Liver (tissue), 9 donors: ENCODE measurements around the gene DOCK1. TPM values are rescaled to one million over a fixed set of nuclear protein-coding genes. Genes with fewer than 3 reads are reported as not detected.

ENCODE experiments used
- DNase-seq: peaks from one replicate; pipeline ENCODE4 v3.0.0-alpha.2; 2017; ENCODE audit warnings: low spot score
- H3K27ac ChIP-seq, 2 donors: one replicate each; pipeline ENCODE4 v1.7.0; 2013; ENCODE audit warnings: inconsistent platforms in 2 of 2, low read length in 2 of 2, control low read depth in 1 of 2, low read depth in 1 of 2, mild to moderate bottlenecking in 1 of 2
- H3K27me3 ChIP-seq, 4 donors: one replicate each; pipeline versions ENCODE4 v1.6.1 to v1.7.0; 2013; ENCODE audit warnings: low read length in 3 of 4, inconsistent platforms in 1 of 4, mild to moderate bottlenecking in 1 of 4, moderate library complexity in 1 of 4; ENCODE audit not compliant: control insufficient read depth in 4 of 4, insufficient read depth in 4 of 4
- H3K36me3 ChIP-seq, 4 donors: one replicate each; pipeline versions ENCODE4 v1.6.1 to v1.7.0; 2013; ENCODE audit warnings: low read length in 3 of 4, mild to moderate bottlenecking in 3 of 4, low read depth in 1 of 4, moderate library complexity in 1 of 4; ENCODE audit not compliant: control insufficient read depth in 4 of 4, insufficient read depth in 3 of 4
- H3K4me1 ChIP-seq, 4 donors: one replicate each; pipeline versions ENCODE4 v1.6.1 to v1.7.0; 2013; ENCODE audit warnings: low read length in 3 of 4, mild to moderate bottlenecking in 3 of 4, moderate library complexity in 1 of 4; ENCODE audit not compliant: control insufficient read depth in 4 of 4, insufficient read depth in 4 of 4
- H3K4me3 ChIP-seq, 3 donors: one replicate each; pipeline versions ENCODE4 v1.6.1 to v1.7.0; 2013; ENCODE audit warnings: low read length in 3 of 3, control low read depth in 1 of 3, low read depth in 1 of 3, mild to moderate bottlenecking in 1 of 3
- H3K9ac ChIP-seq, 2 donors: one replicate each; pipeline ENCODE4 v1.7.0; 2013; ENCODE audit warnings: low read length in 2 of 2, mild to moderate bottlenecking in 2 of 2, moderate library complexity in 2 of 2, control low read depth in 1 of 2, low read depth in 1 of 2
- H3K9me3 ChIP-seq, 4 donors: one replicate each; pipeline versions ENCODE4 v1.6.1 to v1.7.0; 2013; ENCODE audit warnings: low read length in 3 of 4; ENCODE audit not compliant: control insufficient read depth in 4 of 4
- EGR1 ChIP-seq, 2 donors: IDR thresholded peaks; 2 replicates each; pipeline ENCODE4 v1.6.1; 2016 to 2018; ENCODE audit warnings: antibody characterized with exemption in 2 of 2, low read depth in 2 of 2
- FOXA1 ChIP-seq: IDR thresholded peaks from 2 replicates; pipeline ENCODE4 v1.6.1; 2016; ENCODE audit warnings: antibody characterized with exemption
- FOXA2 ChIP-seq: IDR thresholded peaks from 2 replicates; pipeline ENCODE4 v1.6.1; 2016; ENCODE audit warnings: antibody characterized with exemption
- GABPA ChIP-seq, 2 donors: IDR thresholded peaks in 1 of 2; conservative IDR thresholded peaks in 1 of 2; 2 replicates each; pipeline ENCODE4 v1.6.1; 2016; ENCODE audit warnings: antibody characterized with exemption in 2 of 2, mild to moderate bottlenecking in 1 of 2, moderate library complexity in 1 of 2
- HNF4G ChIP-seq: IDR thresholded peaks from 2 replicates; pipeline ENCODE4 v1.6.1; 2016; ENCODE audit warnings: antibody characterized with exemption
- JUND ChIP-seq, 2 donors: IDR thresholded peaks; 2 replicates each; pipeline ENCODE4 v1.6.1; 2016; ENCODE audit warnings: antibody characterized with exemption in 2 of 2
- NR2F2 ChIP-seq: IDR thresholded peaks from 2 replicates; pipeline ENCODE4 v1.6.1; 2016; ENCODE audit warnings: antibody characterized with exemption
- RAD21 ChIP-seq, 2 donors: IDR thresholded peaks; 2 replicates each; pipeline ENCODE4 v1.6.1; 2016; ENCODE audit warnings: antibody characterized with exemption in 2 of 2, mild to moderate bottlenecking in 2 of 2
- SP1 ChIP-seq: IDR thresholded peaks from 2 replicates; pipeline ENCODE4 v1.6.1; 2018; ENCODE audit warnings: antibody characterized with exemption, mild to moderate bottlenecking
- TAF1 ChIP-seq: conservative IDR thresholded peaks from 2 replicates; pipeline ENCODE4 v1.6.1; 2016; ENCODE audit warnings: antibody characterized with exemption, mild to moderate bottlenecking
- YY1 ChIP-seq: IDR thresholded peaks from 2 replicates; pipeline ENCODE4 v1.6.1; 2016; ENCODE audit warnings: antibody characterized with exemption, mild to moderate bottlenecking
- WGBS: extraction: QIAGEN DNeasy Blood & Tissue Kit; methylation state at CpG from one replicate; pipeline ENCODE4 v1.1.7; 2013; 5-methylcytosine and 5-hydroxymethylcytosine counted together
- polyA plus RNA-seq, 2 donors: library from polyadenylated mRNA; stranded (reverse) in 1 of 2; unstranded in 1 of 2; fragments of 200-250 nt in 1 of 2; fragments of >200 nt in 1 of 2; fragmentation: Nextera tagmentation in 1 of 2; extraction: Ambion mirVana in 1 of 2; gene quantifications; one replicate each; pipeline versions ENCODE4 v1.2.1 to v1.2.3, GENCODE V29; 2013 to 2015
- total RNA-seq, 2 donors: library from RNA; depleted of rRNA; stranded (reverse); fragments of >200 nt; gene quantifications; one replicate each; pipeline ENCODE4 v1.2.3, GENCODE V29; 2014
- TF ChIP-seq, protein P1 (sequence below): fragments of 150-350 bp; IDR thresholded peaks from 2 replicates; pipeline ENCODE4 v1.5.1; 2017; ENCODE audit warnings: improper control_type of control experiment, low read depth, low read length; ENCODE audit not compliant: missing input control
- TF ChIP-seq, protein P2 (sequence below): IDR thresholded peaks from 2 replicates; pipeline ENCODE4 v1.6.1; 2016; ENCODE audit warnings: antibody characterized with exemption
- TF ChIP-seq, protein P3 (sequence below): IDR thresholded peaks from 2 replicates; pipeline ENCODE4 v1.6.1; 2016; ENCODE audit warnings: antibody characterized with exemption
- TF ChIP-seq, protein P4 (sequence below): IDR thresholded peaks from 2 replicates; pipeline ENCODE4 v1.6.1; 2016; ENCODE audit warnings: antibody characterized with exemption
- donor health status: healthy.
- donor health status: healthy.
- donor health status: healthy.
- donor health status: healthy.
- donor health status: healthy.

The DOCK1 gene
- total and polyA plus RNA-seq, 4 donors: 3.8 to 28.8 (median 9.1) TPM

DNA sequence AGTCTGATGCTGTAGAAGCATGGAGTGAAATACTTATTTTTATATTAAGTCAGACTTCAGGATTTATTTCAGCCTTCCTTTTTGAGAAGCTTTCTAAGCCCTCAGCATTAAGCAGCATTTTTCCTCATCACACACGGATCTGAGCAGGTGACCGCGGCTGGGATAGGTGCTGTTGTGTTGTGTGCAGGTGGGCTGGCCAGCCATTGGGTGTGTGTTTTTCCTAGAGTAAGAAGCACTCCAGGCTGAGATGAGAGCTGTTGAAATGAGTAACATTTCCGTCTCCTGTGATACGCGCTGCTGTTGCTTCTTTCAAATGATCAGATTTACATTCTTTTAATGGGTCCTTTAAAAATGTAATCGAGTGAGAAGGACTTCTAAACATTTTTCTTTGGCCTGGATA lies 227.2 kb downstream of the DOCK1 start:
- H3K27ac ChIP-seq: no peak overlapping the region
- H3K4me1 ChIP-seq: no peaks in the 10 kb centered on the region
- DNase-seq: no peak
- no peaks in the 10 kb centered on the region for H3K9me3 ChIP-seq
- peaks cover 0 to 13% (median 2%) of the 10 kb centered on the region in 4 donors for H3K36me3 ChIP-seq
- no peak for TF ChIP-seq TAF1
- TF ChIP-seq NR2F2: no peak
- TF ChIP-seq, protein P1, sequence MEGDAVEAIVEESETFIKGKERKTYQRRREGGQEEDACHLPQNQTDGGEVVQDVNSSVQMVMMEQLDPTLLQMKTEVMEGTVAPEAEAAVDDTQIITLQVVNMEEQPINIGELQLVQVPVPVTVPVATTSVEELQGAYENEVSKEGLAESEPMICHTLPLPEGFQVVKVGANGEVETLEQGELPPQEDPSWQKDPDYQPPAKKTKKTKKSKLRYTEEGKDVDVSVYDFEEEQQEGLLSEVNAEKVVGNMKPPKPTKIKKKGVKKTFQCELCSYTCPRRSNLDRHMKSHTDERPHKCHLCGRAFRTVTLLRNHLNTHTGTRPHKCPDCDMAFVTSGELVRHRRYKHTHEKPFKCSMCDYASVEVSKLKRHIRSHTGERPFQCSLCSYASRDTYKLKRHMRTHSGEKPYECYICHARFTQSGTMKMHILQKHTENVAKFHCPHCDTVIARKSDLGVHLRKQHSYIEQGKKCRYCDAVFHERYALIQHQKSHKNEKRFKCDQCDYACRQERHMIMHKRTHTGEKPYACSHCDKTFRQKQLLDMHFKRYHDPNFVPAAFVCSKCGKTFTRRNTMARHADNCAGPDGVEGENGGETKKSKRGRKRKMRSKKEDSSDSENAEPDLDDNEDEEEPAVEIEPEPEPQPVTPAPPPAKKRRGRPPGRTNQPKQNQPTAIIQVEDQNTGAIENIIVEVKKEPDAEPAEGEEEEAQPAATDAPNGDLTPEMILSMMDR: no peak
- no peak for TF ChIP-seq JUND (IDR thresholded peaks at IDR 0.05)
- TF ChIP-seq EGR1 (IDR thresholded peaks at IDR 0.05; ENCODE audit: low read depth in 2 of 2): no peak
- TF ChIP-seq FOXA2: no peak
- TF ChIP-seq RAD21 (IDR thresholded peaks at IDR 0.05): no peak
- TF ChIP-seq YY1: no peak
- TF ChIP-seq, protein P2, sequence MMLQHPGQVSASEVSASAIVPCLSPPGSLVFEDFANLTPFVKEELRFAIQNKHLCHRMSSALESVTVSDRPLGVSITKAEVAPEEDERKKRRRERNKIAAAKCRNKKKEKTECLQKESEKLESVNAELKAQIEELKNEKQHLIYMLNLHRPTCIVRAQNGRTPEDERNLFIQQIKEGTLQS: no peak
- no peak for TF ChIP-seq FOXA1
- TF ChIP-seq, protein P3, sequence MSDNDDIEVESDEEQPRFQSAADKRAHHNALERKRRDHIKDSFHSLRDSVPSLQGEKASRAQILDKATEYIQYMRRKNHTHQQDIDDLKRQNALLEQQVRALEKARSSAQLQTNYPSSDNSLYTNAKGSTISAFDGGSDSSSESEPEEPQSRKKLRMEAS: no peak
- TF ChIP-seq, protein P4, sequence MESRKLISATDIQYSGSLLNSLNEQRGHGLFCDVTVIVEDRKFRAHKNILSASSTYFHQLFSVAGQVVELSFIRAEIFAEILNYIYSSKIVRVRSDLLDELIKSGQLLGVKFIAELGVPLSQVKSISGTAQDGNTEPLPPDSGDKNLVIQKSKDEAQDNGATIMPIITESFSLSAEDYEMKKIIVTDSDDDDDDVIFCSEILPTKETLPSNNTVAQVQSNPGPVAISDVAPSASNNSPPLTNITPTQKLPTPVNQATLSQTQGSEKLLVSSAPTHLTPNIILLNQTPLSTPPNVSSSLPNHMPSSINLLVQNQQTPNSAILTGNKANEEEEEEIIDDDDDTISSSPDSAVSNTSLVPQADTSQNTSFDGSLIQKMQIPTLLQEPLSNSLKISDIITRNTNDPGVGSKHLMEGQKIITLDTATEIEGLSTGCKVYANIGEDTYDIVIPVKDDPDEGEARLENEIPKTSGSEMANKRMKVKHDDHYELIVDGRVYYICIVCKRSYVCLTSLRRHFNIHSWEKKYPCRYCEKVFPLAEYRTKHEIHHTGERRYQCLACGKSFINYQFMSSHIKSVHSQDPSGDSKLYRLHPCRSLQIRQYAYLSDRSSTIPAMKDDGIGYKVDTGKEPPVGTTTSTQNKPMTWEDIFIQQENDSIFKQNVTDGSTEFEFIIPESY: no peak
- no peak for TF ChIP-seq GABPA (IDR thresholded peaks at IDR 0.05 in 1 of 2, conservative IDR thresholded peaks at IDR 0.05 in 1 of 2)
- no peak for TF ChIP-seq SP1
- no peaks in the 10 kb centered on the region for H3K27me3 ChIP-seq
- no peak overlapping the region for H3K4me3 ChIP-seq
- 96% methylated on average over 7 of the region's 7 CpGs for WGBS
- H3K9ac ChIP-seq: no peak overlapping the region

DNA sequence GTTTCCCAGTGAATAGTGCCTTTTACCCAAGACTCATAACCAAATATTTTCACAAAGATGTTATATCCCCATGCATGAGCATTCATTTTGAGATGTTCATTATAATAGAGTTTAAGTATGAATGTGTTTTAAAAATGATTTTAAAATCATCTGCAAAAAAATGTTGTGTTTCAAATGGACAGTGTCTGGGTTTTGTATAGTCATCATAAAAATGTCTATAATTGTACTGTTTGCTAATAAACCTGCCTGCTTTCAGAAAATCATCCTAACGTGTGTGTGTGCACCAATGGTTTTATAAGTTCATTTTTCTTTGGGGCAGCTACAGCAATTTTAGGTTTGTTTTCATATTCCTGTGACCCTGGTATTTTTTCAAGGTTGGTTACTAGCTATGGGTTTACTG lies 228.0 kb downstream of the DOCK1 start:
- Histone ChIP-seq H3K9ac (no peak overlapping the region), H3K4me1 (no peaks in the 10 kb centered on the region), H3K27me3 (no peaks in the 10 kb centered on the region), H3K36me3 (peaks cover 0 to 11% (median 3%) of the 10 kb centered on the region in 4 donors), H3K4me3 (no peak overlapping the region), H3K27ac (no peak overlapping the region), H3K9me3 (no peaks in the 10 kb centered on the region)
- WGBS: 91% methylated on average over 1 of the region's 1 CpG
- TF ChIP-seq, protein P2: no peak
- TF ChIP-seq HNF4G: no peak
- no peak for DNase-seq
